ENCODE results near the gene PCSK7.

DNA sequence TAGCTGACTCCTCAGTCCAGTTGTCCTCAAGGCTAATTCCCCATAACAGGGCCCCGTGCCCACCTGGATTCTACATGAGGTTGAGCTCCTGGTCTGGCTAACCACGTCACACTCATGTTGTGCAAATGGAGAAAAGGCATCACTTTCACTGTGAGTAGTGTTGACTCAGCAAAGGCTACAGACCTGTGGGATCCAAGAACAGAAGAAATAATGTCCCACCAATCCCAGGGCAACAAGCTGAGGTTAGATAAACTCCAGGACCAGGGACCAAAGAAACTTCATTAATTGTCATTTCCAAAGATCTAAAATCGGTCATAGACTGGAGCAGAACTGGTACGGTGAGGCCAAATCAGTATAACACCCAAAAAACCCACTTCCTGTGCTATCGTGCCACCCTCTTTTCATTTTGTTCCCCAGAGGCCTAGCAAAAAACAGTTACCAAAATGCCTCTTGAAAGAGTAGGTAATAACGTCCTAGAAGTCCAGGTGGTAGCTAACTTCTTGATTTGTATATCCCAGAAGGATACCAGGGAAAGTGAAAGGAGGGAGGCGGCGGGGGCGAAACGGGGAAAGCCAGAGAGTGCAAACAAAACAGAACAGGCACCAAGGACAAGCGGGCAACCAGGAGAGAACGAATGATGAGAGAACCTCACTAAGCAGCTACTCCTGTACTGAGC is 1.4 kb downstream of the PCSK7 start:
- TF ChIP-seq EZH2phosphoT487 (IDR thresholded peaks at IDR 0.05; ENCODE audit: insufficient read depth, low read depth) (no peak), EZH2 (IDR thresholded peaks at IDR 0.05; ENCODE audit: insufficient read depth, poor library complexity, severe bottlenecking) (no peak)

All from GM23248 (cell line).